Esophagus squamous epithelium (tissue), 4 donors: ENCODE data around the gene VSIG2.
"Not testable (repeated sequence)": the region's sequence is repeated elsewhere in the genome, so short reads cannot be mapped to it uniquely, and the experiment has no call there.

Experiments
- POLR2A ChIP-seq, 4 donors: fragments of 450-650 bp; IDR thresholded peaks; one replicate each; pipeline ENCODE4 v1.6.1; 2017; ENCODE audit warnings: antibody characterized with exemption in 4 of 4, mild to moderate bottlenecking in 4 of 4, moderate library complexity in 3 of 4
- TF ChIP-seq, protein P1 (sequence below), 6 experiments: fragments of 450-650 bp in 4 of 6; fragments of 200-600 bp in 2 of 6; sonication (generic) in 2 of 6; IDR thresholded peaks; one replicate each; pipeline ENCODE4 v1.5.1; 2016 to 2019; ENCODE audit warnings: antibody characterized with exemption in 6 of 6, mild to moderate bottlenecking in 4 of 6, moderate library complexity in 4 of 6

- TF ChIP-seq POLR2A (IDR thresholded peaks at IDR 0.05): not testable (repeated sequence)
- TF ChIP-seq, protein P1, sequence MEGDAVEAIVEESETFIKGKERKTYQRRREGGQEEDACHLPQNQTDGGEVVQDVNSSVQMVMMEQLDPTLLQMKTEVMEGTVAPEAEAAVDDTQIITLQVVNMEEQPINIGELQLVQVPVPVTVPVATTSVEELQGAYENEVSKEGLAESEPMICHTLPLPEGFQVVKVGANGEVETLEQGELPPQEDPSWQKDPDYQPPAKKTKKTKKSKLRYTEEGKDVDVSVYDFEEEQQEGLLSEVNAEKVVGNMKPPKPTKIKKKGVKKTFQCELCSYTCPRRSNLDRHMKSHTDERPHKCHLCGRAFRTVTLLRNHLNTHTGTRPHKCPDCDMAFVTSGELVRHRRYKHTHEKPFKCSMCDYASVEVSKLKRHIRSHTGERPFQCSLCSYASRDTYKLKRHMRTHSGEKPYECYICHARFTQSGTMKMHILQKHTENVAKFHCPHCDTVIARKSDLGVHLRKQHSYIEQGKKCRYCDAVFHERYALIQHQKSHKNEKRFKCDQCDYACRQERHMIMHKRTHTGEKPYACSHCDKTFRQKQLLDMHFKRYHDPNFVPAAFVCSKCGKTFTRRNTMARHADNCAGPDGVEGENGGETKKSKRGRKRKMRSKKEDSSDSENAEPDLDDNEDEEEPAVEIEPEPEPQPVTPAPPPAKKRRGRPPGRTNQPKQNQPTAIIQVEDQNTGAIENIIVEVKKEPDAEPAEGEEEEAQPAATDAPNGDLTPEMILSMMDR (IDR thresholded peaks at IDR 0.05): not testable (repeated sequence)
Measured at GRCh38 chr11:124770959-124771358, 18.9 kb upstream of the VSIG2 start.
